Esophagus squamous epithelium (tissue), 5 donors: ENCODE measurements around the gene MXD4. TPM values are rescaled to one million over a fixed set of nuclear protein-coding genes. Genes with fewer than 3 reads are reported as not detected.
"Not testable (repeated sequence)": the region's sequence is repeated elsewhere in the genome, so short reads cannot be mapped to it uniquely, and the experiment has no call there.

Source experiments
- DNase-seq: peaks from one replicate; lab custom pipeline; 2025; lab: John Stamatoyannopoulos, UW
- H3K27ac ChIP-seq, 4 donors: fragments of 200-600 bp; sonication (generic); one replicate each; pipeline ENCODE4 v1.5.1; 2016 to 2019; ENCODE audit warnings: mild to moderate bottlenecking in 1 of 4
- H3K27me3 ChIP-seq, 4 donors: fragments of 200-600 bp; sonication (generic); 1 replicate in 3 of 4; 2 replicates in 1 of 4; pipeline versions ENCODE4 v1.5.1 to v1.6.0; 2017 to 2021; ENCODE audit warnings: antibody characterized with exemption in 1 of 4
- H3K36me3 ChIP-seq, 3 donors: fragments of 200-600 bp; sonication (generic); one replicate each; pipeline ENCODE4 v1.5.1; 2016 to 2019
- H3K4me1 ChIP-seq, 3 donors: fragments of 200-600 bp; sonication (generic); one replicate each; pipeline ENCODE4 v1.5.1; 2017 to 2019
- H3K4me3 ChIP-seq, 4 donors: fragments of 200-600 bp; sonication (generic); 1 replicate in 3 of 4; 2 replicates in 1 of 4; pipeline ENCODE4 v1.5.1; 2016 to 2019; ENCODE audit warnings: mild to moderate bottlenecking in 2 of 4, moderate library complexity in 1 of 4
- H3K9me3 ChIP-seq, 3 donors: fragments of 200-600 bp; sonication (generic); one replicate each; pipeline ENCODE4 v1.5.1; 2016 to 2019
- CTCF ChIP-seq, 6 experiments: fragments of 450-650 bp in 4 of 6; fragments of 200-600 bp in 2 of 6; sonication (generic) in 2 of 6; IDR thresholded peaks; one replicate each; pipeline ENCODE4 v1.5.1; 2016 to 2019; ENCODE audit warnings: antibody characterized with exemption in 6 of 6, mild to moderate bottlenecking in 4 of 6, moderate library complexity in 4 of 6
- POLR2A ChIP-seq, 4 donors: fragments of 450-650 bp; IDR thresholded peaks; one replicate each; pipeline ENCODE4 v1.6.1; 2017; ENCODE audit warnings: antibody characterized with exemption in 4 of 4, mild to moderate bottlenecking in 4 of 4, moderate library complexity in 3 of 4
- WGBS, 2 donors: methylation state at CpG; one replicate each; pipeline ENCODE4 v1.1.5; 2018; 5-methylcytosine and 5-hydroxymethylcytosine counted together
- intact Hi-C: fragments of 100-400 bp; cut with DNase I; formaldehyde crosslinking; loops from one replicate; pipeline ENCODE4 v1.15.0; 2022
- total RNA-seq, 4 donors: library from RNA; depleted of rRNA; stranded (reverse); fragments of >200 nt; gene quantifications; one replicate each; pipeline ENCODE4 v1.1.0, GENCODE V29; 2016
- donor health status: DM: yes; HTN: yes; CAD: no.

The MXD4 gene
- total RNA-seq, 4 donors from 2014 or later = 12.9 to 32.2 (median 27.8) TPM

- WGBS, 2 donors = 8 to 12% methylated on average over 10 of the region's 10 CpGs
- intact Hi-C loops = loop anchor here (10.0 kb wide), 1 partner anchor 225 kb away; no protein-coding TSS in a partner anchor
- DNase-seq = no peak
These were observed 41.8 kb downstream of the MXD4 start for GRCh38 chr4:2220016-2220630.

GRCh38 chr4:2219233-2219760 is 42.6 kb downstream of the MXD4 start:
- Histone ChIP-seq H3K4me3 (no peak overlapping the region), H3K4me1 (peaks cover 0 to 8% (median 0%) of the 10 kb centered on the region in 3 donors), H3K9me3 (no peaks in the 10 kb centered on the region), H3K36me3 (peaks cover 0 to 18% (median 0%) of the 10 kb centered on the region in 3 donors), H3K27ac (no peak overlapping the region), H3K27me3 (no peaks in the 10 kb centered on the region)
- WGBS, 2 donors = 85 to 89% methylated on average over 6 of the region's 6 CpGs
- intact Hi-C loops = no loop called here
- no peak for DNase-seq
- no peak for TF ChIP-seq CTCF (IDR thresholded peaks at IDR 0.05)
- no peak for TF ChIP-seq POLR2A (IDR thresholded peaks at IDR 0.05)

More at GRCh38 chr4:2220016-2220630, 41.8 kb downstream of the MXD4 start:
- TF ChIP-seq POLR2A (IDR thresholded peaks at IDR 0.05) (no peak), CTCF (IDR thresholded peaks at IDR 0.05) (peak; percentile 66 to 88 (median 74))
- Histone ChIP-seq H3K27me3 (no peaks in the 10 kb centered on the region), H3K36me3 (peaks cover 0 to 25% (median 0%) of the 10 kb centered on the region in 3 donors), H3K9me3 (no peaks in the 10 kb centered on the region), H3K4me3 (no peak overlapping the region), H3K4me1 (peaks cover 0 to 8% (median 0%) of the 10 kb centered on the region in 3 donors), H3K27ac (no peak overlapping the region)

GRCh38 chr4:2218436-2218835 is 43.5 kb downstream of the MXD4 start:
- no peak for TF ChIP-seq CTCF (IDR thresholded peaks at IDR 0.05)
- TF ChIP-seq POLR2A (IDR thresholded peaks at IDR 0.05) = no peak
- 67 to 100% methylated on average over 1 of the region's 1 CpG for WGBS, 2 donors
- H3K4me3 ChIP-seq = no peak overlapping the region
- no peaks in the 10 kb centered on the region for H3K9me3 ChIP-seq
- peaks cover 0 to 8% (median 0%) of the 10 kb centered on the region in 3 donors for H3K4me1 ChIP-seq
- peaks cover 0 to 15% (median 0%) of the 10 kb centered on the region in 3 donors for H3K36me3 ChIP-seq
- no peaks in the 10 kb centered on the region for H3K27me3 ChIP-seq
- DNase-seq = no peak
- H3K27ac ChIP-seq = no peak overlapping the region
- intact Hi-C loops = no loop called here

GRCh38 chr4:2217726-2218125 is 44.2 kb downstream of the MXD4 start:
- no peaks in the 10 kb centered on the region for H3K27me3 ChIP-seq
- TF ChIP-seq CTCF (IDR thresholded peaks at IDR 0.05) = no peak
- no peak for TF ChIP-seq POLR2A (IDR thresholded peaks at IDR 0.05)
- no peak overlapping the region for H3K27ac ChIP-seq
- no peaks in the 10 kb centered on the region for H3K9me3 ChIP-seq
- intact Hi-C loops = no loop called here
- WGBS, 2 donors = 27 to 47% methylated on average over 3 of the region's 3 CpGs
- H3K4me3 ChIP-seq = no peak overlapping the region
- H3K36me3 ChIP-seq = peaks cover 0 to 8% (median 0%) of the 10 kb centered on the region in 3 donors
- no peak for DNase-seq
- H3K4me1 ChIP-seq = peaks cover 0 to 8% (median 0%) of the 10 kb centered on the region in 3 donors

- Histone ChIP-seq H3K27me3 (no peaks in the 10 kb centered on the region), H3K9me3 (no peaks in the 10 kb centered on the region), H3K27ac (no peak overlapping the region), H3K4me1 (no peaks in the 10 kb centered on the region), H3K4me3 (no peak overlapping the region), H3K36me3 (no peaks in the 10 kb centered on the region)
- TF ChIP-seq POLR2A (IDR thresholded peaks at IDR 0.05) = no peak
- TF ChIP-seq CTCF (IDR thresholded peaks at IDR 0.05) = no peak
- 56 to 75% methylated on average over 1 of the region's 1 CpG for WGBS, 2 donors
- intact Hi-C loops = no loop called here
- no peak for DNase-seq
These were observed 49.1 kb downstream of the MXD4 start for GRCh38 chr4:2212831-2213230.

- H3K4me1 ChIP-seq, H3K27me3 ChIP-seq, DNase-seq, H3K36me3 ChIP-seq, H3K9me3 ChIP-seq, H3K4me3 ChIP-seq, intact Hi-C loops, H3K27ac ChIP-seq: not testable (repeated sequence)
- WGBS, 2 donors = 94 to 100% methylated on average over 1 of the region's 1 CpG
These were observed 59.1 kb downstream of the MXD4 start for GRCh38 chr4:2202789-2203188.
